ENCODE results near the gene PSMD10. TPM values are rescaled to one million over a fixed set of nuclear protein-coding genes. Genes with fewer than 3 reads are reported as not detected.

PSMD10 gene, protein sequence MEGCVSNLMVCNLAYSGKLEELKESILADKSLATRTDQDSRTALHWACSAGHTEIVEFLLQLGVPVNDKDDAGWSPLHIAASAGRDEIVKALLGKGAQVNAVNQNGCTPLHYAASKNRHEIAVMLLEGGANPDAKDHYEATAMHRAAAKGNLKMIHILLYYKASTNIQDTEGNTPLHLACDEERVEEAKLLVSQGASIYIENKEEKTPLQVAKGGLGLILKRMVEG
- 10 to 100 TPM in 3 of 4 donors, 1 to 10 TPM in 1; 8.2 to 37.0 (median 29.9) TPM for total RNA-seq

DNA sequence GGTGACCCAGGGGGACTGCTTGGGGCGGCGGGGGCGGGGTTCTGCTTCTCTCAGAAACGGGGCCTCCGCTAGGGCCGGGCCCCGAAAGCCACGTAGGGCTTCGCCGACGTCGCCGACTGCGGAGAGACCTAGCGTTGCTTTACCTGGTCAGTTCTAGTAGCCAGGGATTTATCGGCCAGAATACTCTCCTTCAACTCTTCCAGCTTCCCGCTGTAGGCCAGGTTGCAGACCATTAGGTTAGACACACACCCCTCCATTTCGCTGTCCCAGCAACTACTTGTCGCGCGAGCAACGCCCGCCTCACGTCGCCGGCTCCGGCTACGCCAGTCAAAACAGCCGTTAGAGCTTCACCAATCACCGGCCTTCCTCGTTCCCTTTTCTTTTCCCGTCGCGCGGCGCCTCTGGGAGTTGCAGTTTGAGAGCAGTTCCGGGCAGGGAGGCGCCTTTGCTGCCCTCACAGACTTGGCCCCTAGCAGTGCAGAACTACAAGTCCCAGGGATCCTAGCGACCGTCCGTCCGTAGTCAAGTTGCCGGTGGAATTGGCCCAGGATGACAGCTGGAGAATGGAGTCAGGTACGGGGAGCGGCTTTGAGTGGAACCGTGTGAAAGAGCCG lies at the start of gene PSMD10, which contains the start of gene ATG4A:
TSS of gene PSMD10 (minus strand) at position 279 of the 614 bp plus-strand sequence. CDS start at position 257, 22 bp downstream.
TSS of gene ATG4A (plus strand) at position 515 of the 614 bp plus-strand sequence. CDS start at position 564, 49 bp downstream.
- H3K27me3 ChIP-seq, result no peaks in the 10 kb centered on the region
- no peaks in the 10 kb centered on the region for H3K36me3 ChIP-seq
- in situ Hi-C loops (cut with MboI; ENCODE audit: low pct_ligation_motif_present in 1 of 4, low pct_unique_long_range_greater_than_20kb in 1 of 4, low sequenced_read_pairs in 3 of 4), result no loop called here
- DNase-seq, result peak; percentile 94
- H3K27ac ChIP-seq, result peak within 1 kb of the TSS; percentile 82 to 94 (median 88)
- intact Hi-C loops (cut with DNase I; ENCODE audit: low total_unique reads), result no loop called here
- no peaks in the 10 kb centered on the region for H3K9me3 ChIP-seq
- peak within 1 kb of the TSS; percentile 50 to 73 (median 57) for H3K4me3 ChIP-seq
- 50% methylated on average over 47 of the region's 47 CpGs; no CpG with 5 or more reads in 1 of the 2 donors for WGBS, 2 donors (ENCODE audit: low coverage in 1 of 2)
- TF ChIP-seq EP300 (IDR thresholded peaks at IDR 0.05; ENCODE audit: low read depth) (no peak), POLR2AphosphoS5 (IDR thresholded peaks at IDR 0.05) (peak; percentile 72 to 87 (median 85)), POLR2A (IDR thresholded peaks at IDR 0.05) (peak; percentile 84)
- TF ChIP-seq, protein P1, sequence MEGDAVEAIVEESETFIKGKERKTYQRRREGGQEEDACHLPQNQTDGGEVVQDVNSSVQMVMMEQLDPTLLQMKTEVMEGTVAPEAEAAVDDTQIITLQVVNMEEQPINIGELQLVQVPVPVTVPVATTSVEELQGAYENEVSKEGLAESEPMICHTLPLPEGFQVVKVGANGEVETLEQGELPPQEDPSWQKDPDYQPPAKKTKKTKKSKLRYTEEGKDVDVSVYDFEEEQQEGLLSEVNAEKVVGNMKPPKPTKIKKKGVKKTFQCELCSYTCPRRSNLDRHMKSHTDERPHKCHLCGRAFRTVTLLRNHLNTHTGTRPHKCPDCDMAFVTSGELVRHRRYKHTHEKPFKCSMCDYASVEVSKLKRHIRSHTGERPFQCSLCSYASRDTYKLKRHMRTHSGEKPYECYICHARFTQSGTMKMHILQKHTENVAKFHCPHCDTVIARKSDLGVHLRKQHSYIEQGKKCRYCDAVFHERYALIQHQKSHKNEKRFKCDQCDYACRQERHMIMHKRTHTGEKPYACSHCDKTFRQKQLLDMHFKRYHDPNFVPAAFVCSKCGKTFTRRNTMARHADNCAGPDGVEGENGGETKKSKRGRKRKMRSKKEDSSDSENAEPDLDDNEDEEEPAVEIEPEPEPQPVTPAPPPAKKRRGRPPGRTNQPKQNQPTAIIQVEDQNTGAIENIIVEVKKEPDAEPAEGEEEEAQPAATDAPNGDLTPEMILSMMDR (IDR thresholded peaks at IDR 0.05), result peak in 1 of 5 experiments; percentile 25
- H3K4me1 ChIP-seq, result peaks cover 0 to 22% (median 4%) of the 10 kb centered on the region in 4 donors

DNA sequence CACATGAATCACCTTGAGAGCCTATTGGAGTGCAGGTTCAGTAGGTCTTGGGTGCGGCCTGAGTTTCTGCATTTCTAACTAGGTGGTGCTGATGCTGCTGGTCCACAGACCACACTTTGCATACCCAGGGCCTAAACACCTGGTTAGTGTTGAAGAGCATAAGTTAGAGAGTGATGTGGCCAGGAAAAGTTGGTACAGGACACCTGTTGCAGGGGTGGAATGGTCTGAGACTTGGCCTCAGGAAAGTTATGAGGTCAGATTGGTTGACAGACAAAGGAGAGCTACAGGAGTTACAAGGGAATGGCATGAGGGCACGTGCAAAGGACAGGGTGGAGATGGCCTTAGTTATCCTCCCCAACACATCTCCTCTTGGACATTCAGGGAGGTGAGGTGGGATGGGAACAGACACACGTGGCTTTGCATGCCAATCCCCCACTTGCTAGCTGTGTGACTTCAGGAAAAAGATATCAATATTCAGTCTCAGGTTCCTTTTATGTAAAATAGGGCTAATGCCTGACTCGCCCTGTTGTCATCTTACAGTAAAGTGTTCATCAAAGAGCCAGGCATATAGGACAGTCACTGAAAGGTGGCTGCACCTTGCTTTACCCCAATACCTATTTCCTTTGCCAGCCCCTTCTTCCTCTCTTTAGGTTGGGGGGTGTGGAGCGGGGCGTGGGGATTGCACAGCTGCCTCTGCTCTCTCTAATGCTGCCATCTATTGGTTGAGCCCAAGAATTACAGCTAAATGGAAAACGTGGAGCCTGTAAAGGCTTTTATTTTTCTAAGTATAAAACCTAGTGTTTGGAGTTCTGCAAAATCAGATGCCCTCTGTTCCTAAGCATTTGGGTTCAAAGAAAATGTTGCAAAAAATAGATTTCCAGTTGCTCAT lies 47.7 kb upstream of the PSMD10 start:
- H3K4me1 ChIP-seq, result no peaks in the 10 kb centered on the region
- 68% methylated on average over 7 of the region's 7 CpGs; no CpG with 5 or more reads in 1 of the 2 donors for WGBS, 2 donors (ENCODE audit: low coverage in 1 of 2)
- no peak for DNase-seq
- H3K4me3 ChIP-seq, result no peak overlapping the region
- H3K36me3 ChIP-seq, result no peaks in the 10 kb centered on the region
- H3K27ac ChIP-seq, result no peak overlapping the region
- in situ Hi-C loops (cut with MboI; ENCODE audit: low pct_ligation_motif_present in 1 of 4, low pct_unique_long_range_greater_than_20kb in 1 of 4, low sequenced_read_pairs in 3 of 4) (no loop called here), intact Hi-C loops (cut with DNase I; ENCODE audit: low total_unique reads) (no loop called here)
- H3K9me3 ChIP-seq, result no peaks in the 10 kb centered on the region
- TF ChIP-seq, protein P1 (IDR thresholded peaks at IDR 0.05), result peak in 3 of 5 experiments; percentile 19 to 33 (median 21)
- no peak for TF ChIP-seq POLR2A (IDR thresholded peaks at IDR 0.05)
- TF ChIP-seq POLR2AphosphoS5 (IDR thresholded peaks at IDR 0.05), result no peak
- no peaks in the 10 kb centered on the region for H3K27me3 ChIP-seq

DNA sequence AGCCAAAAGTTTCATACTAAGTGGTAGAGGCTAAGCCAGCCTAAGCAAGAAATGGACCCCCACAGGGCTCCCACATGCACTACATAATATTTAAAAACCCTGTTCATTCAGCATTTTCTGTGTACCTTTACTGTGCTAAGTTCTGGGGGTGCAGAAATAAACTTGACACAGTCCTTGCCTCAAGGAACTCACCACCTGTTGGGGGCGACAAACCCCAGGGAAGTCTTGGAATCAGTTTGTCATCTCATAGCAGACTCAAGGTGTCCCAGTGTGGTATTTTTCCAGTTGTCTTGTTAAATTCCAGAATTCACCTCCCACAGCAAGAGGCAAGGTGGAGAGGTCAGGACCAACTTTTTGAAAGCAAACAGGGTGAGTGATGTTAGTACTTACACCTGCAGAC lies 43.4 kb upstream of the PSMD10 start:
- Histone ChIP-seq H3K27ac (no peak overlapping the region), H3K9me3 (no peaks in the 10 kb centered on the region), H3K27me3 (no peaks in the 10 kb centered on the region), H3K4me1 (no peaks in the 10 kb centered on the region), H3K4me3 (no peak overlapping the region), H3K36me3 (no peaks in the 10 kb centered on the region)
- no peak for DNase-seq
- intact Hi-C loops (cut with DNase I; ENCODE audit: low total_unique reads), result no loop called here
- in situ Hi-C loops (cut with MboI; ENCODE audit: low pct_ligation_motif_present in 1 of 4, low pct_unique_long_range_greater_than_20kb in 1 of 4, low sequenced_read_pairs in 3 of 4), result no loop called here
- no peak for TF ChIP-seq POLR2A (IDR thresholded peaks at IDR 0.05)
- no peak for TF ChIP-seq EP300 (IDR thresholded peaks at IDR 0.05; ENCODE audit: low read depth)
- no peak for TF ChIP-seq POLR2AphosphoS5 (IDR thresholded peaks at IDR 0.05)
- TF ChIP-seq, protein P1 (IDR thresholded peaks at IDR 0.05), result no peak
- 76% methylated on average over 1 of the region's 1 CpG; no CpG with 5 or more reads in 1 of the 2 donors for WGBS, 2 donors (ENCODE audit: low coverage in 1 of 2)

DNA sequence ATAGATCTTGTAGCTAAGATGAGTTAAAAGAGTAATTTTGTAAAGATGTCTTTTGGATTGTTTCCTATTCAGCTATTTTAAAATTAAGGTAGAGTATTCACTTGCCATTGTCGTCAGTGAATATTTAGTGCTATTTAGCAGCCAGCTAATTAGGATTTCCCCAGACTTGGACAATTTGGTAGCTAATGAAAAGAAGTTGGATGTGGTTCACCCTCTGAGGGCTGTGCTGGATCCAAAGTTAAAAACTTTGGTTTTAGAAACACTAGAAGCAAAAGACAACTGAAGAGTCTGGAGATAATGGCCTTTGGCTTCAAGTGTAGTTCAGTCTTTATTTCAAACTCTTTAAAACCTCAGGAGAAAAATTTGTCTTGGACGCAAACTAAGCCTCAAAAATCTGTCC lies 41.5 kb upstream of the PSMD10 start:
- H3K27me3 ChIP-seq, result no peaks in the 10 kb centered on the region
- no peak overlapping the region for H3K27ac ChIP-seq
- no peaks in the 10 kb centered on the region for H3K9me3 ChIP-seq
- intact Hi-C loops (cut with DNase I; ENCODE audit: low total_unique reads), result no loop called here
- DNase-seq, result no peak
- in situ Hi-C loops (cut with MboI; ENCODE audit: low pct_ligation_motif_present in 1 of 4, low pct_unique_long_range_greater_than_20kb in 1 of 4, low sequenced_read_pairs in 3 of 4), result no loop called here
- no peaks in the 10 kb centered on the region for H3K36me3 ChIP-seq
- TF ChIP-seq EP300 (IDR thresholded peaks at IDR 0.05; ENCODE audit: low read depth) (no peak), POLR2A (IDR thresholded peaks at IDR 0.05) (no peak), POLR2AphosphoS5 (IDR thresholded peaks at IDR 0.05) (no peak)
- TF ChIP-seq, protein P1 (IDR thresholded peaks at IDR 0.05), result no peak
- WGBS, 2 donors (ENCODE audit: low coverage in 1 of 2), result 72% methylated on average over 2 of the region's 2 CpGs; no CpG with 5 or more reads in 1 of the 2 donors
- H3K4me1 ChIP-seq, result no peaks in the 10 kb centered on the region
- no peak overlapping the region for H3K4me3 ChIP-seq
